ENCODE results near the gene PGLYRP4.
"Not testable (repeated sequence)": the region's sequence is repeated elsewhere in the genome, so short reads cannot be mapped to it uniquely, and the experiment has no call there.

DNA sequence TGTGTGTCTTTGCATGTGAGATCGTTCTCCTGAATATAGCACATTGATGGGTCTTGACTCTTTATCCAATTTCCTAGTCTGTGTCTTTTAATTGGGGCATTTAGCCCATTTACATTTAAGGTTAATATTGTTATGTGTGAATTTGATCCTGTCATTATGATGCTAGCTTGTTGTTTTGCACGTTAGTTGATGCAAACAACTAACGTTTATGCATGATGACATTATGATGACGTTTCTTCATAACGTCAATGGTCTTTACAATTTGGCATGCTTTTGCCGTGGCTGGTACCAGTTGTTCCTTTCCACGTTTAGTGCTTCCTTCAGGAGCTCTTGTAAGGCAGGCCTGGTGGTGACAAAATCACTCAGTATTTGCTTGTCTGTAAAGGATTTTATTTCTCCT lies 30.5 kb downstream of the PGLYRP4 start:
- not testable (repeated sequence) for TF ChIP-seq PRDM2 (tag by site-specific recombination; IDR thresholded peaks at IDR 0.05; ENCODE audit: borderline replicate concordance); ZNF549 (tag by site-specific recombination; IDR thresholded peaks at IDR 0.05); ZNF169 (tag by site-specific recombination; IDR thresholded peaks at IDR 0.05); ATF2 (tag by site-specific recombination; IDR thresholded peaks at IDR 0.05; ENCODE audit: low read depth)
- TF ChIP-seq, protein P1, sequence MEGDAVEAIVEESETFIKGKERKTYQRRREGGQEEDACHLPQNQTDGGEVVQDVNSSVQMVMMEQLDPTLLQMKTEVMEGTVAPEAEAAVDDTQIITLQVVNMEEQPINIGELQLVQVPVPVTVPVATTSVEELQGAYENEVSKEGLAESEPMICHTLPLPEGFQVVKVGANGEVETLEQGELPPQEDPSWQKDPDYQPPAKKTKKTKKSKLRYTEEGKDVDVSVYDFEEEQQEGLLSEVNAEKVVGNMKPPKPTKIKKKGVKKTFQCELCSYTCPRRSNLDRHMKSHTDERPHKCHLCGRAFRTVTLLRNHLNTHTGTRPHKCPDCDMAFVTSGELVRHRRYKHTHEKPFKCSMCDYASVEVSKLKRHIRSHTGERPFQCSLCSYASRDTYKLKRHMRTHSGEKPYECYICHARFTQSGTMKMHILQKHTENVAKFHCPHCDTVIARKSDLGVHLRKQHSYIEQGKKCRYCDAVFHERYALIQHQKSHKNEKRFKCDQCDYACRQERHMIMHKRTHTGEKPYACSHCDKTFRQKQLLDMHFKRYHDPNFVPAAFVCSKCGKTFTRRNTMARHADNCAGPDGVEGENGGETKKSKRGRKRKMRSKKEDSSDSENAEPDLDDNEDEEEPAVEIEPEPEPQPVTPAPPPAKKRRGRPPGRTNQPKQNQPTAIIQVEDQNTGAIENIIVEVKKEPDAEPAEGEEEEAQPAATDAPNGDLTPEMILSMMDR (tag by site-specific recombination; IDR thresholded peaks at IDR 0.05), result not testable (repeated sequence)

Data from HEK293 (cell line).